Activated CD4-positive, alpha-beta T cell treated with anti-CD3 and anti-CD28 coated beads for 24 hours (primary cell): ENCODE data around the gene GRAPL.
"Not testable (repeated sequence)": the region's sequence is repeated elsewhere in the genome, so short reads cannot be mapped to it uniquely, and the experiment has no call there.

Experiments used
- DNase-seq, 2 donors: peaks; one replicate each; pipeline ENCODE4 v3.0.0-alpha.2; 2020; ENCODE audit warnings: low read depth in 2 of 2

GRAPL gene

DNA sequence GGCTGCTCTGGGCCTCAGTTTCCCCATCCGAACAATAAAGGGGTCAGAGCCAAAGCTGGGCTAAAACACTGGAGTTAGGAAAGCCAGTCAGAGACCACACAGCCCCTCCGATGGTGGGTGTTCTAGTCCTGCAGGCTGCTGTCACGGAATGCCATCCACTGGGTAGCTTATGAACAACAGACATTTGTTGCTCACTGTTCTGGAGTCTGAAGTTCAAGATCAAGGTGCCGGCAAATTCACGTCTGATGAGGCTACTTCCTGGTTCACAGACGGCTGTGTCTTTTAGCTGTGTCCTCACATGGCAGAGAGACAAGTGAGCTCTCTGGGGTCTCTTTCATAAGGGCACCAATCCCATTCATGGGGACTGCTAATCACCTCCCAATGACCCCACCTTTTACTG is 9.2 kb downstream of the GRAPL start:
- not testable (repeated sequence) for DNase-seq

DNA sequence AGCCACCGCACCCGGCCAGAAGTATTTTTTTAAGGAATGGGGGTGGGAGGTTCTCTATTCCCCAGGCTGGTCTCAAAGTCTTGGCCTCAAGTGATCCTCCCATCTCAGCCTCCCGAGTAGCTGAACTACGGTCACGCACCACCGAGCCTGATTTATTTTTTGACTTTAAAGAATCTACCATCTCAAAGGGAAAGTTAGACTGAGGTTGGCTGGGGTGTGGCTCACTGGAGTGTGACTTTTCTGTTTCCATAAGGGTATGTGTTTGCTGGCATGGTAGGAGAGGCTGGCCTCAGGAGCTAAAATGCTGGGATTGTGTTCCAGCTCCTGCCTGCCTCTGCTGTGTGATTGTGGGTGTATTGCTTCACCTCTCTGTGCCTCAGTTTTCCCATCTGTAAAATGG is 10.6 kb downstream of the GRAPL start:
- DNase-seq, result not testable (repeated sequence)

DNA sequence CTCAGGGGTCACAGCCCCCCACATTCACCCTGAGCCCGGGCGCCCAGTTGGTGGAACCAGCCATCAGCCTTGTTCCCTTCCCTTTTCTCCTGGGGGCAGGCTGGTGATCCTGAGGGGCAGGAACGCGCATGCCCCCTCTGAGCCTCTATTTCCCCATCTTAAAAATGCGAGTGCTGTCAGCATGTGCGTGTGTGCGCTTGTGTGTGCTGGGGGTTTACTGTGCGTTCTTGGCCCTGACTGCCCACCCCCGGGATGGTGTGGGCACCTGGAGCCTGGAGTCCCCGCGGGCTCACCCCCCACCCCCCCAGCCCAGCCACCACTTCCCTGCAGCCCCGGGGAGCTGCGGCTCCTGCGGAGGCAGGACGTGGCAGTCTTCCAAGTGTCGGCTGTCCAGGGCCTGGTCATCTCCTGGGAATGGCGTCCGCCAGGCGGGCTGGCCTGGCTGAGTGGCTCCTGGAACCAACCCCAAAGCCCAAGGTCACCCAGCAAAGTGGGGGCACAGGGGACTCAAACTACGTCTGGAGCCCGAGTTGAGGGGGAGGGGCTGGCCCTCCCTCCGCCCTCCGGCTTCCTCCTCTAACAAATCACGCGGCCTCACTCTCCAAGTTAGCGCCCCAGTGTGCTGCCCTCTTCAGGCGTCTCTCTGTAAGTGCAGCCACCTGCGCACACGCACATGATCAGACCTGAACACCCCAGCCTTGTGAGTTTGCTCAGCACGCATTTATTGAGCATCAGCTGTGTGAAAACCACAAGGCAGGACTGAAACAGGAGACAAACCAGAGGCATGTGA is 14.2 kb downstream of the GRAPL start:
- DNase-seq, result not testable (repeated sequence)

DNA sequence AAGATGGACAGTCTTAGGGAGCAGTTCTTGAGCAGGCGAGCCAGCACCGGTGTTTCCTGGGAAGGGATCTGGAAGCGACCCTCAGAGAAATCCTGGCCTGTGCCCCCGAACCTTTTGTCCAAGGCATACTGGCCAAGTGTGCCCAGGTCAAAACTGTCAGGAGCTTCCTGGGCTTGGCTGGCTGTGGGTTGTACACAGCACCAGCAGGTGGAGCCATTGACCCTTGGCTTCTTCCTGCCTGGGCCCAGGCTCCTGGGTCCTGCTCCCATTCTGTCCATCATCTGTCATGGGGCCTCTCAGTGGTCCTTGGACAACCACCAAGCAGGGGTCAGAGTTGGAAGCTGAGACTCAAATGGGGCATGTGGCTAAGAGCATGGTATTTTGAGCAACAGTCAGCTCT is 15.0 kb downstream of the GRAPL start:
- peak in 1 of 2 donors; percentile 28 for DNase-seq

DNA sequence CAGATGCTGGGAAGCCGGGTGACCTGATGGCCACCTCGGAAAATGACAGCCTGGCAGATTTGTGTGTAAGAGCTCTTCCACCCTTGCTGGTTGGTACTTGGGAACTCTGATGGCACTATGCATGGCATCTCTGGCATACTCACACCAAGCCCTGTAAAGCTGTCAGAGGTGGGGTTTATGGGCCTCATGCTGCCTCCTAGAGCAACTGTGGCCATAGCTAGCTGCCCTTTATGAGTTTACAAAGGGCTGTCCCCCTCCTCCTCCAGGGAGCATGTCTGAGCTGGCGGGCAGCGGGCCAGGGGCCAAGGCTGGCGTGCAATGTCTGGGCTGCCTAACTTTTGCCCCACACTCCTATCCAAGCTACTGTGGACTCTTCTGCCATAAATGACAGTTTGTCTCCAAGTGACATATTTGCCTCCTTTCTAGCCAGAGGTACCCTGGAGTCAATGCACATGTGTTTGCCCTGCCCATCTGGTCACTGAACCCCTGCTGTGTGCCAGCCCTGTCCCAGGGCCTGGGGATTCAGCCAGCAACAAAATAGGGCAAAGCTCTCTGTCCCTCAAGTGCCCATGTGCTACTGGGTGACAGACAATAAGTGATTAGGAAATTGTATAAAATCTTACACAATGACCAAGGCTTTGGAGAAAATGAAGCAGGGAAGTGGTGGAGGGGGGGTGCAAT is 15.8 kb downstream of the GRAPL start:
- DNase-seq, result not testable (repeated sequence)

DNA sequence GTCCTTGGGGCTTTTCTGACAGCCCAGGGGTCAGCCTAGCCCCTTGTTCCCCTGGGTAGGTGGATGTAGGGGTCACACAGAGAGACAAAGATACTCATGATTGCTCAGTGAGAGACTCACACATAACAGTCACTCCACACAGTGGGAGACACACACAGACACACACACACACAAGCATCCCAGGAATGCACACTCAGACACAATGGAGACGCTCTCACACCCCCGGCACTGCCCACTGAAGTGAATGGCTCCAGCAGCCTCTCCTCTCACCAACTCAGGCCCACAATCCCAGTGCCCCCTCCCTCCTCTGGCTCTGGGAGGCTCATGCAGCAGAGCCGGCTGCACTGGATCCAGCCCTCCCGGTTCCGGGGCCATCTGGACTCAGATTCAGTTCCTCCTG is 17.0 kb downstream of the GRAPL start:
- not testable (repeated sequence) for DNase-seq

DNA sequence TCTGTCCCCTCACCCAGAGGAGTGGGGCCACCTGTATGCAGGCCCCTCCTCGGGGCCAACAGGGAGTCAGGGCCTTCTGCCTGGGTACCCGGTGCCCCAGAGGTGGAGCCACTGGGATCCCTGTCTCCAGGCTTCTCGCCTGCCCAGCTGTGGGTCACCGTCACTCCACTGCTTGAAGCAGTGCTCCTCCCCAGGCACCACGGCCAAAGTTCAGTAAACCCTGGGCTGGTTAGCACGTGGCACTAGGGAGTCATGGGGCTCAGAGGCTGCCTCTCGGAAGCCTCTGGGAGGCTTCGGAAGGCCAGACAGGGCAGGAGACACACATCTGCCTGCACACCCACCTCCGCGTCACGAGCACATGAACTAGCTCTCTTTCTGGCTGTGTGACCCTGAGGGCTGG is 18.1 kb downstream of the GRAPL start:
- DNase-seq, result not testable (repeated sequence)

DNA sequence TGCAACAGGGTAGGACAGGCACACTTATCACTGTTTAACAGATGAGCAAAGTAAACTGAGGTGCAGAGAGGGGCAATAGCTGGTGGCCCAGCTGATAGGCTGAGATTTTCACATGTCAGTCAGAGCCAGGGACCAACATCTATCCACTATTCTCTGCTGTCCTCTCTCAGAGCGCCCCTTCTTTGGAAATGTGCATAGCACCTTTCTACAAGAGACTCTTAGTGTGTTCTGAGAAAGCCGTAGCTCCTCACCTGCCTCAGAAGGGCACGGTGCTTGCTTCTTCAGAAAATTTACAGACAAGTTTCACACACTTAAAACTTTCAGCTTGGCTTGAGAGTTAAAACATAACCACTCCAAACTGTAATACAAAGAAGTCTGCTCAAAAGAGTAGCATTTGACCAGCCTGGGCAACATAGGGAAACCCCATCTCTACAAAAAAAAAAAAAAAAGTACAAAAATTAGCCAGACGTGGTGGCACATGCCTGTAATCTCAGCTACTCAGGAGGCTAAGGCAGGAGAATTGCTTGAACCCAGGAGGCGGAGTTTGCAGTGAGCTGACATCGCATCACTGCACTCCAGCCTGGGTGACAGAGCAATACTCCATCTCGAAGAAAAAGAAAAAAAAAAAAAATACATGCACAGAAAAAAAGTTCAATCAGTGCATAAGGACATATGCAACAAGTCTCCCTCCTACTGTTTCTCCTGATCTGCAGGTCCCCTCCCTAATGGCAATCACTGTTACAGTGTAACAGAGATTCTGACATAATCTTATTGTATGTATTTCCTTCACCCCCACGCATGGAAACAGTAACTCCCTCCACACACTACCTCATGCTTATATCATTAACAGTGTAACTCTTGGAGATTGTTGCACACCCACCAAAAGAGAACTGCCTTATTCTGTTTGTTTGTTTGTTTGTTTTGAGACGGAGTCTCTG is 23.6 kb downstream of the GRAPL start:
- DNase-seq, result not testable (repeated sequence)

DNA sequence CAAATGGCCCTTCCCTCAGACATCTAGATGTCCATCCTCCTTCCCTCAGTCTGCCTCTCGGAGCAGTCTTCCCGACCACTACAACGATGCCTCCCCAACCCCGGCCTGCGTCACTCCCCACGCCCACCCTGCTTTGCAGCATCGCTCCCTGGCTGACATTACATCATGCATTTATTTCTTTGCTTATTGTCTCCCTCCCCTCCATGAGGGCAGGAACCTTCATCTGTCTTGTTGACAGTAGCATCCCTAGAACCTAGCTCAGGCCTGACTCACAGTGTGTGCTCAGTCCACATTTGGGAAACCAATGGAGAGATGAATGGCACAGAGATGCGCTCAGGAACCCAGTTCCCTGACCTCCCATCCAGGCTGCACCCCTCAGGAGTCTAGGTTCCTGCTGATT is 30.2 kb downstream of the GRAPL start:
- not testable (repeated sequence) for DNase-seq

DNA sequence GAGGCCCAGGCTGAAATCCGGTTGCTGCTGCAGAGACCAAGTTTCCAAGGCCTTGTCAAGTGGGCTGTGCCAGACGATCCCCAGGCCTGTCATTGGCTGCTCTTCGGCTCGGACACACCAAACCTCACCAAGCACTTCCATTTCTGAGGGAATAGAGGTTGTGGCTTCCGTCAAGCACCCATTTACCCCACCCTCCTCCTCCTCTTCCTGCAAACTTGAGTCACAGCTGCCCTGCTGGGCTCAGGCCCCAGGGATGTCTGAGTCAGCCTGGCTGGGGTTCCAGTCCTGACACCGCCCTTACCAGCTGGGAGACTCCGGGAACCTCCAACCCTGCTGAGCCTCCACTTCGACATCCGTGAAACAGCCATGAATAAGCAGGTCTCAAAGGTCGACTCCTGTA is 31.1 kb downstream of the GRAPL start:
- DNase-seq, result not testable (repeated sequence)

DNA sequence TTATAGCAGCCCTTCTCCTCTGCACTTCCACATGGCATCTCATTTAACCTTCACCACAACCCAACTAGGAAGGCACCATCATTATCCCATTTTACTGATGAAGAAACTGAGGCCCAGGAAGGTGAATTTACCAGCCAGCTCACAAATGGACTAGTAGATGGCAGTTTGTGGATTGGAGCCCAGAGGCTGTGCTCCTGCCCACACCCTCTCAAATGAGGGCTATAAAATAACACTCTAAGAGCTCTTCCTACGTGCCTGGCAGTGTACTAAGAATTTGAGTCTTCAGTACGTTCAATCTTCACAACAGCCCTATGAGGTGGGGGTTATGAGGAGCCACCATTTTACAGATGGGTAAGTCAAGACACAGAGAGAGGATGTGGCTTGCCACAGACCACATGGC is 31.5 kb downstream of the GRAPL start:
- not testable (repeated sequence) for DNase-seq

DNA sequence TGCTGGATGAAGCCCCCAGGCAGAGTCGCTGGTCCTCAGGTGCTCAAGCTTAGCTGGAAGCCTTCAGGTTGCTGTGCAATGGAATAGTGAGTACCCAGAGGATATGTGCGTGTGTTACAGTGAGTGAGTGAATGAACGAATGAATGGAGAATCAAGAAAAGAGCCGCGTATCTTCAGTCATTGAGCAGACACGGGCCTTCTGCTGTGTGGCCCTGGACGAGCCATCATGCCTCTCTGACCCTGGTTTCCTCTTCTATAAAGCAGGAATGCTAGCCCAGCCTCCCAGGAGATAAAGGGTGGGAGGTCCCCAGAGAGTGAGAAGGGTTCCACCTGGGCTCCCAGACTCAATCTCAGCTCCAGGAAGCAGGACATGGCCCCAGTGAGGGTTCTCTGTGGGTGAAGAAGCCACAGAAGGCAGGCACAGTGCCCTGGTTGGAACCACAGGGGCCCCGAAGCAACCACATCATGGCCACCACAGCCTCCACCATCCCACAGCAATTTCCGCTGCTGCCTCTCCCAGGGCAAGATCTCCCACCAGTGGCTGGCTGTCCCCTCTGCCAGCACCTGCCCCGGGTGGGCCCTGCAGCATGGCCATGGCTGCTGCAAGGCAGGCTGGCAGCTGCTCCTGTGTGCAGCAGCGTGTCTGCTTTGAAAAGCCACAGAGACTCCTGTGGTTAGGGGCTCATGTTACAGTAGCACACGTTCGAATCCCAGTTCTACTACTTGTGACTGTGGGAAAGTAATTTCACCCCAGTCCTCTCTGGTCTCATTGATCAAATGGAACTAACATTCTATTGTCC is 34.1 kb downstream of the GRAPL start:
- DNase-seq, result not testable (repeated sequence)

DNA sequence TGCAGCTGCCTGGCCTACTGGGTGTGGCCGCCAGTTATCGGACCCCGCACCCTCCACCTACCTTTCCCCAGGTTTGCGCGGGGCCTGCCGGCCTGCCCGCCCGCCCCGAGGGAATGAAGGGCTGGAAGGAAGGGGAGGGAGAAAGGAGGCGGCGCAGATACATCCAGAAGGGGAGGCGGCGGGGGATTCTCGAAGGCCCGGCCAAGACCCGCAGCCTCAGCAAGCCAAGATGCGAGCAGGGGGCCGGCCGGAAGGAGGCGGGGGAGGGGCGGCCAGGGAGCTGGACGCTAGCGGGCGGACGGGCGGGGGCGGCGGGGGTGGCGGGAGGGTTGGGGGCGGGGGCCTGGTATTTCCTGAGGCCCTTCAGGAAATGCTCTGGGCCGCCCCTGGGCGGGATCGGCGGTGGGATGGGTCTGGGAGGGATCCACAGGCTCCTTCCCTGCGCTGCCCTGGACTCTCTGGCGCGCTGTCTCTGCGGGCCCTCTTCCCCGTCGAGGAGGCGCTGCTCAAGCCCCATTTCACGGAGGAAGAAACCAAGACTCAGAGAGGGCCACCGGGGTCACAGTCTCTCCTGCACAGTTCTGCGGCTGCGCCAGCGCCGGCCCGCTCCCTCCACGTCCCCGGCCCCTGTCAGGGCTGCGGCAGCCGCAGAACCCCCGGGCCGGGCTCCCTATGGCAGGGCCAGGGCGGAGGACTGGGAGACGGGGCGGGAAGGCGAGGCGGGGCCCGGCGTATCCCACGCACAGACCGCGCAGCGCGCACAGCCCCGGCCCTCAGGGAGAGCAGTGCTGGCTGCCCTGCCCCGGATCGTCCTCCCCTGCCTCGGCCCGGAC is 35.2 kb downstream of the GRAPL start:
- DNase-seq, result not testable (repeated sequence)

DNA sequence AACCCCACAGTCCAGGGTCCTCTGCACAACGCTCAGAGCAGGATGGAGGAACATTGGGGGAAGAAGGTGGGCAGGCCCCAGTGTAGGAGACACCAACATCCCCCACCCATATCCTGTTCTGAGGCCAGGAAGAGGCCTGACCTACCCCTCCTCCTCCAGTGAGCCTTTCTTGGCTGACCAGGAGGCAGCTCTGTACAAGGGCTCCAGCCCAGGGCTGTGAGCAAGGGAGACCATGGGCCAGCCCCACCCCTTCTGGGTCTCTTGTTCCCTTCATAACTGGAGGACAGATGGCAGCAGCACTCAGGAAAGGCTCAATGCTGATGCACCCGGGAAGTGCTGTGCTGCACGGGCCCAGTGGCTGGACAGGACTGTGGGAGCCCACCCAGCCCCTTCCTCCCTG is 47.0 kb downstream of the GRAPL start:
- not testable (repeated sequence) for DNase-seq

DNA sequence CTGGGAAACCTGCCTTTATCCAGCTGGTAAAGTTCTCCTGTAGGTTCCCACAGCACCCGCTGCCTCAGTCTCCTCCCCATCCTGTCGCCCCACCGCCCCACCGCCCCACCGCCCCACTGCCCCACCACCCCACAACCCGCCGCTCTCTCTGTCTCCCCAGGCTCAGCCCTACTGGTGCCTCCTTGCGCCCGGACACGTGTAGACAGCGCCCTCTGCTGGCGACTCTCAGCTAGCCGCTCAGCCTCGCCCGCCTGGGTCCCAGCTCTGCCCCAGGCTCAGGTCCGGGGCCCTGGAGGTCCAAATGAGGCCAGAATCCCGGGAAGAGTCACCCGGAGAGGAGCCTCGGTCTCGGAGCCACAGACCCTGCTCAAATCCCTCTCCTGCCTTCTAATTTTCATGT is 48.0 kb downstream of the GRAPL start:
- DNase-seq, result not testable (repeated sequence)

DNA sequence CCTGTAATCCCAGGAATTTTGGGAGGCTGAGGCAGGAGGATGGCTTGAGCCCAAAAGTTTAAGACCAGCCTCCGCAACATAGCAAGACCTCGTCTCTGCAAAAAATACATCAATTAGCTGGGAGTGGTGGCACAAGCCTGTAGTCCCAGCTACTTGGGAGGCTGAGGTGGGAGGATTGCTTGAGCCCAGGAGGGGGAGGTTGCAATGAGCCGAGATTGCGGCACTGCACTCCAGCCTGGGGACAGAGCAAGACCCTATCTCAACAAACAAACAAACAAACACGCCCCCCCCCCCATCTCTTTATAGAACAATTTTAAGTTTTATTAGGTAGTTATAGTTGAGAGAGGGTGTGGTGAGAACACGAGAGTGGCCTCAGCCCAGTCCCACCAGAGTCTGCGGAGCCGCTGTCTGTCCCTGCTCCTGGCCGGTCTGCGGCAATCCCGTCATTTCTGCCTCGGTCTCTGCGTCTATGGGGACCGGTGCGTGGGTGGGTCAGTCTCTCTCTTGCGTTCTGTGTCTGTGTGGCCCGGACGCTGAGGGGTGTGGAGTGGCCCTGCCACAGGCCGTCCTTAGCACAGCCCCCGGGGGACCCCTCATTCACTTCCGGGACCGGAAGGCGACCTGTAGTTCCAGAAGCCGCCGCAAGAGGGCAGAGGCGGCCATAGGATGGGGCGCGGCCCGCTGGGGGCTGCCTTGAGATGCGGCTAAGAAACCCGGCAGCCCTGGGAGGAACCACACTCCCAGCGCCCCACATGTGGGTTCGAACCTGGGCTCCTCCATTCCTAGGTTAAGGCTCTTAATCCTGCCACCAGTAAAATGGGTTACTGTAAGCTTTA is 53.9 kb downstream of the GRAPL start:
- DNase-seq, result not testable (repeated sequence)

DNA sequence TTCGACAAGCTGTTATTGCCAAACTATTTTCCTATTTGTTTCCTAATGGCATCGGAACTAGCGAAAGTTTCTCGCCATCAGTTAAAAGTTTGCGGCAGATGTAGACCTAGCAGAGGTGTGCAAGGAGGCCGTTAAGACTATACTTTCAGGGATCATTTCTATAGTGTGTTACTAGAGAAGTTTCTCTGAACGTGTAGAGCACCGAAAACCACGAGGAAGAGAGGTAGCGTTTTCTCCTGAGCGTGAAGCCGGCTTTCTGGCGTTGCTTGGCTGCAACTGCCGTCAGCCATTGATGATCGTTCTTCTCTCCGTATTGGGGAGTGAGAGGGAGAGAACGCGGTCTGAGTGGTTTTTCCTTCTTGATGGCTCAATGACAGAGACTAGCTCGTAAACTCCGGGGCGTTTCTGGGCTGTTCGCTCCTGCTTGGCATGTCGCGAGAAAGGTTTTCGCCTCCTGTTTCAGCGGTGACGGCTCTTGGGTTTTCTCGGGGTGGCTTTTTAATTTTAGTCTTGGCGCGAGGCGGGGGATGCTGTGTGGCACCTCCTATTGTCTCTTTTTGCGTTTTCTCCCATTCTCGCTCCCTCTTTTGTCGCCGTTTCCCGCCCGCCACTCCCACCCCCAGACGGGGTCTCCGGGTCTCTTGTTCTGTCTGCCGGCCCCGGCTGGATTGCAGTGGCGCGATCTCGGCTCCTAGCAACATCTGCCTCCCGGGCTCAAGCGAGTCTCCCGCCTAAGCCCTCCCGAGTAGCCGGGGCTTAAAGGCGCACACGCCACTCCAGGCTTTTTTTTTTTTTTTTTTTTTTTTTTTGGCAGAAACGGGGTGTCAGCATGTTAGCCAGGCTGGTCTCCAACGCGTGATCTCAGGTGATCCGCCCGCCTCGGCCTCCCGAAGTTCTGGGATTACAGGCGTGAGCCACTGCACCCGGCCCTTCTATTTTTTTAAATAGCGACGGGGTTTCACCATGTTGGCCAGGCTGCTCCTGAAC is 60.8 kb downstream of the GRAPL start:
- DNase-seq, result not testable (repeated sequence)
